ENCODE results near the gene KRTAP12-4. TPM values are rescaled to one million over a fixed set of nuclear protein-coding genes. Genes with fewer than 3 reads are reported as not detected.
A peak's percentile ranks its signal among the peaks of the same experiment; 100 is the strongest.
"Not testable (repeated sequence)": the region's sequence is repeated elsewhere in the genome, so short reads cannot be mapped to it uniquely, and the experiment has no call there.

Gene KRTAP12-4
- total RNA-seq, 1 experiment from 2014 or later = not detected

- in situ Hi-C loops (cut with HindIII; ENCODE audit: low pct_unique_long_range_greater_than_20kb, low sequenced_read_pairs) = no loop called here
Observed at GRCh38 chr21:44626262-44626661, 28.2 kb downstream of the KRTAP12-4 start.

GRCh38 chr21:44625756-44626155, 28.7 kb downstream of the KRTAP12-4 start:
- in situ Hi-C loops (cut with HindIII; ENCODE audit: low pct_unique_long_range_greater_than_20kb, low sequenced_read_pairs) = no loop called here

More at GRCh38 chr21:44626262-44626661, 28.2 kb downstream of the KRTAP12-4 start:
- DNase-seq (ENCODE audit: low read depth, low spot score) = no peak

GRCh38 chr21:44623575-44623974, 30.9 kb downstream of the KRTAP12-4 start:
- no peak for DNase-seq (ENCODE audit: low read depth, low spot score)
- in situ Hi-C loops (cut with HindIII; ENCODE audit: low pct_unique_long_range_greater_than_20kb, low sequenced_read_pairs) = no loop called here

More at GRCh38 chr21:44625756-44626155, 28.7 kb downstream of the KRTAP12-4 start:
- DNase-seq (ENCODE audit: low read depth, low spot score) = no peak

- no peak for DNase-seq (ENCODE audit: low read depth, low spot score)
- in situ Hi-C loops (cut with HindIII; ENCODE audit: low pct_unique_long_range_greater_than_20kb, low sequenced_read_pairs) = no loop called here
Observed at GRCh38 chr21:44619886-44620285, 34.6 kb downstream of the KRTAP12-4 start.

GRCh38 chr21:44618909-44619308, 35.5 kb downstream of the KRTAP12-4 start:
- no peak for DNase-seq (ENCODE audit: low read depth, low spot score)
- in situ Hi-C loops (cut with HindIII; ENCODE audit: low pct_unique_long_range_greater_than_20kb, low sequenced_read_pairs) = no loop called here

GRCh38 chr21:44618504-44618903, 36.0 kb downstream of the KRTAP12-4 start:
- in situ Hi-C loops (cut with HindIII; ENCODE audit: low pct_unique_long_range_greater_than_20kb, low sequenced_read_pairs) = no loop called here
- DNase-seq (ENCODE audit: low read depth, low spot score) = peak; percentile 41

GRCh38 chr21:44617071-44617501, 37.4 kb downstream of the KRTAP12-4 start:
- in situ Hi-C loops (cut with HindIII; ENCODE audit: low pct_unique_long_range_greater_than_20kb, low sequenced_read_pairs) = no loop called here
- DNase-seq (ENCODE audit: low read depth, low spot score) = no peak

GRCh38 chr21:44616591-44616926, 37.9 kb downstream of the KRTAP12-4 start:
- in situ Hi-C loops (cut with HindIII; ENCODE audit: low pct_unique_long_range_greater_than_20kb, low sequenced_read_pairs) = no loop called here
- DNase-seq (ENCODE audit: low read depth, low spot score) = no peak

GRCh38 chr21:44615911-44616590, 38.4 kb downstream of the KRTAP12-4 start:
- no peak for DNase-seq (ENCODE audit: low read depth, low spot score)
- in situ Hi-C loops (cut with HindIII; ENCODE audit: low pct_unique_long_range_greater_than_20kb, low sequenced_read_pairs) = no loop called here

- no peak for DNase-seq (ENCODE audit: low read depth, low spot score)
- in situ Hi-C loops (cut with HindIII; ENCODE audit: low pct_unique_long_range_greater_than_20kb, low sequenced_read_pairs) = no loop called here
Observed at GRCh38 chr21:44615466-44615865, 39.0 kb downstream of the KRTAP12-4 start.

- no peak for DNase-seq (ENCODE audit: low read depth, low spot score)
- in situ Hi-C loops (cut with HindIII; ENCODE audit: low pct_unique_long_range_greater_than_20kb, low sequenced_read_pairs) = no loop called here
Observed at GRCh38 chr21:44614961-44615391, 39.5 kb downstream of the KRTAP12-4 start.

GRCh38 chr21:44614161-44614631, 40.3 kb downstream of the KRTAP12-4 start:
- in situ Hi-C loops (cut with HindIII; ENCODE audit: low pct_unique_long_range_greater_than_20kb, low sequenced_read_pairs) = no loop called here
- DNase-seq (ENCODE audit: low read depth, low spot score) = no peak

- no peak for DNase-seq (ENCODE audit: low read depth, low spot score)
- in situ Hi-C loops (cut with HindIII; ENCODE audit: low pct_unique_long_range_greater_than_20kb, low sequenced_read_pairs) = no loop called here
Observed at GRCh38 chr21:44613386-44614155, 40.9 kb downstream of the KRTAP12-4 start.

- no peak for DNase-seq (ENCODE audit: low read depth, low spot score)
- in situ Hi-C loops (cut with HindIII; ENCODE audit: low pct_unique_long_range_greater_than_20kb, low sequenced_read_pairs) = no loop called here
Observed at GRCh38 chr21:44612669-44613229, 41.7 kb downstream of the KRTAP12-4 start.

GRCh38 chr21:44612029-44612486, 42.4 kb downstream of the KRTAP12-4 start, which contains the start of gene KRTAP10-8:
KRTAP10-8 (plus strand) TSS chr21:44612079; CDS start chr21:44612101, 22 bp downstream.
- in situ Hi-C loops (cut with HindIII; ENCODE audit: low pct_unique_long_range_greater_than_20kb, low sequenced_read_pairs) = no loop called here
- DNase-seq (ENCODE audit: low read depth, low spot score) = no peak

GRCh38 chr21:44611551-44611950, 42.9 kb downstream of the KRTAP12-4 start:
- no peak for DNase-seq (ENCODE audit: low read depth, low spot score)
- in situ Hi-C loops (cut with HindIII; ENCODE audit: low pct_unique_long_range_greater_than_20kb, low sequenced_read_pairs) = no loop called here

- DNase-seq (ENCODE audit: low read depth, low spot score); in situ Hi-C loops (cut with HindIII; ENCODE audit: low pct_unique_long_range_greater_than_20kb, low sequenced_read_pairs): not testable (repeated sequence)
Observed at GRCh38 chr21:44610157-44610843, 44.2 kb downstream of the KRTAP12-4 start.

GRCh38 chr21:44609193-44609592, 45.3 kb downstream of the KRTAP12-4 start:
- in situ Hi-C loops (cut with HindIII; ENCODE audit: low pct_unique_long_range_greater_than_20kb, low sequenced_read_pairs) = no loop called here
- no peak for DNase-seq (ENCODE audit: low read depth, low spot score)

Data from SK-MEL-5 (cell line).